K562 (cell line): ENCODE data around the gene PDE6D. TPM values are rescaled to one million over a fixed set of nuclear protein-coding genes. Genes with fewer than 3 reads are reported as not detected.

ENCODE experiments used
- ATAC-seq: fragments of 200-7000 bp; cut with Tn5 transposase; 3 replicates; pipeline ENCODE4 v1.9.1; 2020; ENCODE audit warnings: moderate library complexity
- BruUV-seq: library from RNA; stranded (reverse); fragments of 400-500 nt; replicated peaks from 2 replicates; lab custom pipeline; 2021; lab: Mats Ljungman, UMichigan
- CTCF ChIA-PET: fragments of 300-600 bp; formaldehyde crosslinking; extraction: SDS; loops from one replicate; lab custom pipeline; 2021; ENCODE audit warnings: low intra/inter-chr PET ratio; lab: Yijun Ruan, JAX
- POLR2A ChIA-PET: fragments of 300-600, 350-650 bp; sonication (Branson Sonifier 250); formaldehyde crosslinking; extraction: SDS; loops from one replicate; lab custom pipeline; 2021; ENCODE audit warnings: antibody characterized with exemption, inconsistent platforms; lab: Yijun Ruan, JAX
- DNase-seq, 4 experiments: peaks; one replicate each; pipeline versions ENCODE4 v3.0.0 to v3.0.0-alpha.2; 2011 to 2018; ENCODE audit warnings: low spot score in 3 of 4, mixed read lengths in 3 of 4; ENCODE audit errors: extremely low read depth in 1 of 4
- FAIRE-seq: peaks from 2 replicates; lab custom pipeline; 2011; peaks lifted over from hg19 to GRCh38; lab: Jason Lieb, UNC
- H2AFZ ChIP-seq: 2 replicates; pipeline ENCODE4 v1.6.0; 2011; ENCODE audit warnings: low read depth, low read length, control low read depth, inconsistent platforms
- H3K27ac ChIP-seq: fragments of 200-600 bp; 3 replicates; pipeline ENCODE4 v1.8.0; 2011; ENCODE audit warnings: low read depth, mild to moderate bottlenecking, control low read depth, inconsistent platforms, low read length, moderate library complexity, mixed read lengths; ENCODE audit errors: extremely low read depth
- H3K27me3 ChIP-seq, 2 experiments: fragments of 300-600 bp in 1 of 2; 2 replicates in 1 of 2; 3 replicates in 1 of 2; pipeline versions ENCODE4 v1.6.0 to v1.8.0; 2011; ENCODE audit warnings: inconsistent platforms in 2 of 2, low read length in 2 of 2, mild to moderate bottlenecking in 1 of 2, mixed read lengths in 1 of 2, moderate library complexity in 1 of 2; ENCODE audit not compliant: control insufficient read depth in 2 of 2, insufficient read depth in 2 of 2
- H3K36me3 ChIP-seq: fragments of 300-600 bp; 3 replicates; pipeline ENCODE4 v1.8.0; 2011; ENCODE audit warnings: mild to moderate bottlenecking, low read length, inconsistent platforms; ENCODE audit not compliant: control insufficient read depth, insufficient read depth
- H3K4me1 ChIP-seq, 2 experiments: fragments of 200-600 bp in 1 of 2; replicated peaks in 1 of 2; 2 replicates in 1 of 2; 3 replicates in 1 of 2; pipeline versions ENCODE4 v1.5.1 to v1.8.0; 2011; ENCODE audit warnings: inconsistent platforms in 2 of 2, low read length in 2 of 2, mild to moderate bottlenecking in 1 of 2, mixed read lengths in 1 of 2, moderate library complexity in 1 of 2; ENCODE audit not compliant: control insufficient read depth in 2 of 2, insufficient read depth in 2 of 2
- H3K4me2 ChIP-seq: 2 replicates; pipeline ENCODE4 v1.6.1; 2011; ENCODE audit warnings: low read length, control low read depth, inconsistent platforms, mixed read lengths; ENCODE audit not compliant: insufficient read depth
- H3K4me3 ChIP-seq: fragments of 200-600 bp; sonication (generic), shearing (Covaris generic); 2 replicates; pipeline ENCODE4 v1.5.1; 2016; ENCODE audit warnings: control low read depth, inconsistent platforms
- H3K79me2 ChIP-seq: fragments of 200-600 bp; 3 replicates; pipeline ENCODE4 v1.8.0; 2011; ENCODE audit warnings: low read length, inconsistent platforms; ENCODE audit not compliant: control insufficient read depth, insufficient read depth
- H3K9ac ChIP-seq, 2 experiments: 2 replicates each; pipeline versions ENCODE4 v1.6.0 to v1.6.1; 2011; ENCODE audit warnings: low read depth in 2 of 2, low read length in 2 of 2, control low read depth in 1 of 2, inconsistent platforms in 1 of 2, mild to moderate bottlenecking in 1 of 2, mixed read lengths in 1 of 2; ENCODE audit not compliant: insufficient read depth in 1 of 2
- H3K9me1 ChIP-seq: one replicate; pipeline ENCODE4 v1.6.0; 2011; ENCODE audit warnings: inconsistent platforms, mild to moderate bottlenecking, low read length, moderate library complexity; ENCODE audit not compliant: control insufficient read depth, insufficient read depth
- H3K9me3 ChIP-seq: replicated peaks from 2 replicates; pipeline ENCODE4 v1.5.1; 2011; ENCODE audit warnings: low read depth, low read length, inconsistent platforms; ENCODE audit not compliant: control insufficient read depth, insufficient read depth
- H4K20me1 ChIP-seq: replicated peaks from 2 replicates; pipeline ENCODE4 v1.6.1; 2011; ENCODE audit warnings: low read length, inconsistent platforms, mixed read lengths; ENCODE audit not compliant: control insufficient read depth, insufficient read depth
- GABPA ChIP-seq: fragments of 200-800 bp; sonication (Bioruptor generic); conservative IDR thresholded peaks from 2 replicates; pipeline ENCODE4 v1.6.1; 2016; ENCODE audit warnings: low read depth, missing genetic modification characterization, missing compliant biosample characterization
- RBM14 ChIP-seq: fragments of 200-400 bp; formaldehyde crosslinking; IDR thresholded peaks from 2 replicates; pipeline ENCODE4 v1.6.1; 2018; ENCODE audit warnings: low read depth, mild to moderate bottlenecking, low read length, moderate library complexity, borderline replicate concordance; ENCODE audit not compliant: insufficient read depth
- WGBS: fragments of 100-300 bp; shearing (Covaris generic); methylation state at CpG from one replicate; pipeline ENCODE4 v1.1.6; 2016; ENCODE audit warnings: low coverage, mixed read lengths; ENCODE audit not compliant: insufficient coverage; ENCODE audit errors: missing lambda C conversion rate; 5-methylcytosine and 5-hydroxymethylcytosine counted together
- in situ Hi-C: fragments of 300-500 bp; cut with MboI; formaldehyde crosslinking; loops from 4 replicates; pipeline ENCODE4 v1.15.0; 2018; ENCODE audit warnings: inconsistent platforms, mixed read lengths
- intact Hi-C: fragments of 100-400 bp; cut with micrococcal nuclease; formaldehyde crosslinking; loops from 2 replicates; pipeline ENCODE4 v1.14.2; 2022
- polyA plus RNA-seq, 8 experiments: library from polyadenylated mRNA; depleted of rRNA in 4 of 8; stranded (reverse) in 5 of 8; unstranded in 3 of 8; fragments of >200 nt; fragmentation: Nextera tagmentation in 2 of 8; fragmentation: Illumina TruSeq in 1 of 8; extraction: Ambion mirVana in 2 of 8; extraction: Trizol in 1 of 8; gene quantifications; 2 replicates each; pipeline versions ENCODE4 v1.2.1 to v1.2.3, GENCODE V29; 2011 to 2014; ENCODE audit warnings: inconsistent platforms in 1 of 8, missing spikeins in 1 of 8
- total RNA-seq, 7 experiments: library from RNA; depleted of rRNA in 6 of 7; stranded (reverse); fragments of >200 nt in 6 of 7; fragmentation: Illumina TruSeq in 2 of 7; extraction: Trizol in 2 of 7; gene quantifications; 2 replicates each; pipeline versions ENCODE4 v1.2.1 to v1.2.3, GENCODE V29; 2011 to 2021; ENCODE audit warnings: low replicate concordance in 1 of 7
- TF ChIP-seq, protein P1 (sequence below), 3 experiments: fragments of 200-800 bp in 1 of 3; fragments of 250-450 bp in 1 of 3; fragments of 450-650 bp in 1 of 3; sonication (Bioruptor Pico) in 1 of 3; sonication (Bioruptor generic) in 1 of 3; formaldehyde crosslinking in 1 of 3; IDR thresholded peaks; 2 replicates each; pipeline versions ENCODE4 v1.6.1 to v1.8.0; 2016 to 2022; ENCODE audit warnings: mild to moderate bottlenecking in 2 of 3, missing genetic modification characterization in 2 of 3, missing compliant biosample characterization in 1 of 3, moderate library complexity in 1 of 3
- TF ChIP-seq, protein P2 (sequence below): fragments of 450-650 bp; IDR thresholded peaks from 2 replicates; pipeline ENCODE4 v1.6.1; 2016

Gene PDE6D
- total and polyA plus RNA-seq, 9 of the 15 experiments (the other 6 are each of a cell fraction or from before 2014, with no cell fraction given): 0.65 to 11.6 (median 7.0) TPM

DNA sequence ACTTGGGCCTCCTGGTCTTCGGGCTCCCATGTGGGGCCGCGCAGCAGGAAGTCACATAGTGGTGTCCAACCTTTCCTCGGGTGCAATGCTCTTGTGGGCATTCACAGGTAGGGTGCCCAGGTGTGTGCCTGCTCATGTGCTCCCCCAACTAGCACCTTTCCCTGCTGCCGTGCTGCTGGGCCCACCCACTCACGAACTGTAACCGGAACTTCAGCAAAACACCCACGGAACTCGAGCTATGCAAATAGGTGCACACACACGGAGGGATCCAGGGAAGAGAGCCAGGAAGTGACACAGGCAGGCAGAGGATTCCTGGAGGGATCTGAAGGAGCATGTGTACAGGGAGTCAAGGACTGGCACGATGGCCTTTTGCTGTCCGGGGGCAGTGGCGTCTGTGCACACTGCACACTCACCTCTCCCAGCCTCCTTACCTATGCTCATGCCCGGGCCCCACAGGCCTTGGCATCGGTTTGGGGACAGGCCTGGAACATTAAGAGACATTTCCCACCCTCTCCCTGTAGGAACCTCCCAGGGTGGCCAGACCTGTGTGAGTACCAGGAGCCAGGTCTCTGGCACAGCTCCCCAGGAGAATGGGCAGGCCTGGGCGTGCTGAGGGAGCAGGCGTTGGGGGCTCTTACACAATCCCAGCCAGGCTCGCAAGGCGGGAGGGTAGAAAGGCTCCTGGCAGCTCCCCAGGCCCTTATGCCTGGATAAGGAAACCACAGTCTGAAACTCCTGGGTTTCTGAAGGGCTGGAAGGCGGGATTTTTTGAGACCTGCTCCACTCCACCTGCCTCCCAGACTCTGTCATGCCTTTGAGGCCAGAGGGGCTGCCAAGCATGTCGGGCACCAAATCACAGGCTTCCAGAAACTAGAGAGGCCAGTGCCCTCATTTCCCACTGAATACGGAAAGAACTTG is 79.4 kb downstream of the PDE6D start:
- no peak overlapping the region for H2AFZ ChIP-seq
- DNase-seq: no peak
- peaks cover 17% of the 10 kb centered on the region for H3K79me2 ChIP-seq
- no peak overlapping the region for H3K27ac ChIP-seq
- intact Hi-C loops: no loop called here
- H4K20me1 ChIP-seq: no peaks in the 10 kb centered on the region
- no peaks in the 10 kb centered on the region for H3K27me3 ChIP-seq
- H3K36me3 ChIP-seq: no peaks in the 10 kb centered on the region; the same call in 2 of the 3 replicates
- no TSS peak for BruUV-seq
- FAIRE-seq: no peak
- POLR2A ChIA-PET: no interaction called here
- H3K4me2 ChIP-seq: no peak overlapping the region
- H3K4me1 ChIP-seq: peaks cover 4 to 18% of the 10 kb centered on the region in 2 experiments; a peak in 4 of 5 replicates
- WGBS: 37% methylated on average over 22 of the region's 22 CpGs
- no peaks in the 10 kb centered on the region for H3K9me3 ChIP-seq
- CTCF ChIA-PET: no interaction called here
- no peak overlapping the region for H3K4me3 ChIP-seq
- H3K9ac ChIP-seq: peak overlapping the region in 1 of 2 experiments; percentile 76; a peak in 2 of 4 replicates
- no peaks in the 10 kb centered on the region for H3K9me1 ChIP-seq
- in situ Hi-C loops: no loop called here
- ATAC-seq: no peak
- TF ChIP-seq GABPA (tag) (peak; percentile 35; the same call in 1 of the 2 replicates), RBM14 (no peak)
- TF ChIP-seq, protein P1, sequence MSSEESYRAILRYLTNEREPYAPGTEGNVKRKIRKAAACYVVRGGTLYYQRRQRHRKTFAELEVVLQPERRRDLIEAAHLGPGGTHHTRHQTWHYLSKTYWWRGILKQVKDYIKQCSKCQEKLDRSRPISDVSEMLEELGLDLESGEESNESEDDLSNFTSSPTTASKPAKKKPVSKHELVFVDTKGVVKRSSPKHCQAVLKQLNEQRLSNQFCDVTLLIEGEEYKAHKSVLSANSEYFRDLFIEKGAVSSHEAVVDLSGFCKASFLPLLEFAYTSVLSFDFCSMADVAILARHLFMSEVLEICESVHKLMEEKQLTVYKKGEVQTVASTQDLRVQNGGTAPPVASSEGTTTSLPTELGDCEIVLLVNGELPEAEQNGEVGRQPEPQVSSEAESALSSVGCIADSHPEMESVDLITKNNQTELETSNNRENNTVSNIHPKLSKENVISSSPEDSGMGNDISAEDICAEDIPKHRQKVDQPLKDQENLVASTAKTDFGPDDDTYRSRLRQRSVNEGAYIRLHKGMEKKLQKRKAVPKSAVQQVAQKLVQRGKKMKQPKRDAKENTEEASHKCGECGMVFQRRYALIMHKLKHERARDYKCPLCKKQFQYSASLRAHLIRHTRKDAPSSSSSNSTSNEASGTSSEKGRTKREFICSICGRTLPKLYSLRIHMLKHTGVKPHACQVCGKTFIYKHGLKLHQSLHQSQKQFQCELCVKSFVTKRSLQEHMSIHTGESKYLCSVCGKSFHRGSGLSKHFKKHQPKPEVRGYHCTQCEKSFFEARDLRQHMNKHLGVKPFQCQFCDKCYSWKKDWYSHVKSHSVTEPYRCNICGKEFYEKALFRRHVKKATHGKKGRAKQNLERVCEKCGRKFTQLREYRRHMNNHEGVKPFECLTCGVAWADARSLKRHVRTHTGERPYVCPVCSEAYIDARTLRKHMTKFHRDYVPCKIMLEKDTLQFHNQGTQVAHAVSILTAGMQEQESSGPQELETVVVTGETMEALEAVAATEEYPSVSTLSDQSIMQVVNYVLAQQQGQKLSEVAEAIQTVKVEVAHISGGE (CRISPR knock-in tag; IDR thresholded peaks at IDR 0.05): 0 out of 6 replicates have a peak, but pooled peaks of 1 of the 3 experiments have one; percentile 31
- TF ChIP-seq, protein P2, sequence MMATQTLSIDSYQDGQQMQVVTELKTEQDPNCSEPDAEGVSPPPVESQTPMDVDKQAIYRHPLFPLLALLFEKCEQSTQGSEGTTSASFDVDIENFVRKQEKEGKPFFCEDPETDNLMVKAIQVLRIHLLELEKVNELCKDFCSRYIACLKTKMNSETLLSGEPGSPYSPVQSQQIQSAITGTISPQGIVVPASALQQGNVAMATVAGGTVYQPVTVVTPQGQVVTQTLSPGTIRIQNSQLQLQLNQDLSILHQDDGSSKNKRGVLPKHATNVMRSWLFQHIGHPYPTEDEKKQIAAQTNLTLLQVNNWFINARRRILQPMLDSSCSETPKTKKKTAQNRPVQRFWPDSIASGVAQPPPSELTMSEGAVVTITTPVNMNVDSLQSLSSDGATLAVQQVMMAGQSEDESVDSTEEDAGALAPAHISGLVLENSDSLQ: no peak
